ENCODE data around the gene POMGNT2.

The POMGNT2 gene

DNA sequence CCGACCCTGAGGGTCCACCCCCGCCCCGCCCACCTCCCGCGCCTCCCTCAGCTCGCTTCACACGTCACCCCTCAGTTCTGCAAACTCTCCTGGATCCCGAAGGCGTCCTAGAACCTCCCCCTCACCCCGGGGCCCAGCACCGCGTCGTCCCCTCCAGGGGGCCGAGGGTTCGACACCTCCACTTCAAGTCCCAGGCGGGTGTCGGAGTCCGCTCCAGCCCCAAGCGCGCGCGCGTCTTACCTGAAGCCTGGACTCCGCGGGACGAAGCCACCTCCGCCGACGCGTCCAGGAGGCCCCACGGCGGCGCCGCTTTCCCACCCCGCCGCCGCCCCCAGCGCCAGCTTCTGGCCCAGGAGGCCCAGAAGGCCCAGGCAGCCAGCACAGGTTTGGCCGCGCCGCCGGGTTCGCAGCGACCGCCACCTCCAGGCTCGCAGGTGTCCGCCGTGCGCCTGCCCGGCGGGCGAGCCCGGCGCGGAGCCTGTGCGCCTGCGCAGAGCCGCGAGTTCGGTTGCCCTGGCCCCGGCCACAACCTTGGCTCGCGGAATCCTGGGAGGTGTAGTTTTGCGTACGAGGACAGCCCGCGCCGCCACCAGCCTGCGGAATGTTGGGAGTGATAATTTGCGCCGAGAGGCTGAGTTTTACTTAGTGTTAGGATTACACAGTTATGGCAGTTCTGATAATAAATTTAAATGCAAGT lies at the start of gene POMGNT2:
Gene POMGNT2, minus strand, starts transcription at position 484 of the 697 bp plus-strand sequence. CDS start 24,648 bp downstream, outside the sequence.
- DNase-seq = peak; percentile 80

DNA sequence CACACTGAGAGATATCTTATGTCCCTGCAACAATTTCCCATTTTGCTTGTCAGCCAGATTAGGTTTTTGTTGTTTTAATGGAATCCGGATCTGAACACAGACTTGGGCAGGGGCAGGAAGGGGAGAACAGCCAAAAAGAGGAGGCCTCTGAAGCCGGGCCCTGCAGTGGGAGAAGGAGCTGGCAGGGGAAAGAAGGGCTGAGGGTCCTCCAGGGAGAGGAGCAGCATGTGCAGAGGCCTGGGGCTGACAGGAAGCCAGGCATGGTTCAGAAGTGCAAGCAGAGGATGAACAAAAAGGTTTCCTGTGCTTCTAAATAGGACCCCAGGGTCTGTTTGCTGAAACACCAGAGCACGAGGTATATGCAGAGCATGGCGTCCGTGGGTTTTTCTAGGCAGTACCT lies 49.1 kb upstream of the POMGNT2 start:
- DNase-seq = no peak

DNA sequence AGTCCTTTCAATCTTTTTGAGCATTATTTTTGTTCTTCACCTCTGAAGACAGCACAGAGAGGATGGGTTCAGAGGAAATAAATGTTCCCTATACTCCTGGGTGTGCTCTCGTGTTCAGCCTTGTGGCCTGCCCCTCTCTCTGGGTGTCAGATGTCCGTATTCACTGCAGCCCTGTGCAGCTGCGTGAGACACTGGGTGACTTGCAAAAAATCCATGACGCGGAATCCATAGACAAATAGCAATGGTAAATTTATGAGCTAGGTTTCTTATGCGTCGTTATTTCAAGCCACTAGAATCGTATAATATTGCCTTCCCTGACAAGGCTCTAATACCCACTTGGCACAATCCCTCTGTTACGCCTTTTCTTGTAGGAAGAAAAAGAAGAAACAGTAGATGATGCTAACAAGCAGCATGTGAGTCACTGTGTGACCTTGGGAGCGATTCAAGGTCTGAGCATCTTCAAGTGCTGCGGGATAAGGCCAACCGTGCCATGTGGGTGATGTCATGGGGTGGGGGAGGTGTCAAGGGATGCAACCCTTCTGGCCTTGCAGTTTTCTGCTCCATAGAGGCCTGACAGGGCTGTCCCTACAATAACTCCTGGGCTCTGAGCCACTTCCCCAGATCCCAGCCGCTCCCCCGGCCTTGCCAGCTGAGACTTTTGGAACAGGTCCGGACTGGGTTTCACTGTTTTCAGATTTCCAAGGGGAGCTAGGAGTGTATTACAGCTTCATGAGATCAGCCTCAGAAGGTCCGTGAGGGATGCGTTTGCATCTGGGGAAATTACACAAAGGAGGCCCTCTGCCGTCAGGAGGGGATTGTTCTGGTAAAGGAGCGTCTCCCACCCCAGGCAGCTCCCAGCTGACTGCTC lies 47.6 kb upstream of the POMGNT2 start:
- DNase-seq = no peak

DNA sequence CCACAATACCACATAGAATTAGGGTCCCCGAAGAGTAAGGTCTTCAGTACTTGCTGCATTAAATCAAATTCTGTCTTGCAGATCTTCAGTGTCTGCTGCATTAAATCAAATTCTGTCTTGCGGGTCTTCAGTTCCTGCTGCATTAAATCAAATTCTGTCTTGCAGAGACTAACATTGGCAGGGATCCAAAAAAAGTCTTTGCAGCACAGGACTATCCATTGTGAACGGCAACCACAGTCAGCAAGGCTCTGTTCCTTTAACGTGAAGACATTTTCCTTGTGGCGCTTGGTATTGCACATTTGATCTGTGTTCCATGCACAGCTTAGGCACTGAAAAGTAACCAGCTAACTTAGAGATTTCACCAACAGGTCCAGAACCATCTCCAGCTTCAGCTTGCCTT lies 46.8 kb upstream of the POMGNT2 start:
- no peak for DNase-seq

DNA sequence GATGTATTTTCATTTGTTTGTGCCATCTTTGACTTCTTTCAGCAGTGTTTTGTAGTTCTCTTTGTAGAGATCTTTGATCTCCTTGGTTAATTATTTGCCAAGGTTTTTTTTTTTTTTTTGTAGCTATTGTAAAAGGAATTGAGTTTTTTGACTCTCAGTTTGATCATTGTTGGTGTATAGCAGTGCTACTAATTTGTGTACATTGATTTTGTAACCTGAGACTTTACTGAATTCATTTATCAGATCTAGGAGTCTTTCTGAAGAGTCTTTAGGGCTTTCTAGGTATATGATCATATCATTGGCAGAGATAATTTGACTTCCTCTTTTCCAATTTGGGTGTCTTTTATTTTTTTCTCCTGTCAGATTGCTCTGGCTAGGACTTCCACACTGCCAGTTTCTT lies 42.2 kb upstream of the POMGNT2 start:
- DNase-seq = no peak

DNA sequence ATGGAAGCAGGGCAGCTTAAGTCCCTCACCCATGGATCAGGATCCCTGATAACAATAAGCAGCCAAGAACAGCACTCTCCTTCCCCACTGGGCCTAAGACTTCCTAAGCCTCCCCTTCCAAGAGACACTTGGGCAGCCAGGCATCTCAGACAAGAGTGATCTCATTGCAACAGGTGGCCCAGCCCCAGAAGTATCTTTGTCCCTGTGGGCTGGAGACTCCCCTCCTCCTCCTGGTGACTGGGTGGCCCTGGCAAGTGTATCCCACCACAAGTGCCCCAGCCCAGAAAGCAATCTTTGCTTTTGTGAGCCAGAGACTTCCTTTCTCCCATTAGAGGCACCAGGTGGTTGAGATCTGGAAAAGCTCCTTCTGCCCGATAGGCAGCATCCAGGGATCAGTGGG lies 40.7 kb upstream of the POMGNT2 start:
- DNase-seq = no peak

DNA sequence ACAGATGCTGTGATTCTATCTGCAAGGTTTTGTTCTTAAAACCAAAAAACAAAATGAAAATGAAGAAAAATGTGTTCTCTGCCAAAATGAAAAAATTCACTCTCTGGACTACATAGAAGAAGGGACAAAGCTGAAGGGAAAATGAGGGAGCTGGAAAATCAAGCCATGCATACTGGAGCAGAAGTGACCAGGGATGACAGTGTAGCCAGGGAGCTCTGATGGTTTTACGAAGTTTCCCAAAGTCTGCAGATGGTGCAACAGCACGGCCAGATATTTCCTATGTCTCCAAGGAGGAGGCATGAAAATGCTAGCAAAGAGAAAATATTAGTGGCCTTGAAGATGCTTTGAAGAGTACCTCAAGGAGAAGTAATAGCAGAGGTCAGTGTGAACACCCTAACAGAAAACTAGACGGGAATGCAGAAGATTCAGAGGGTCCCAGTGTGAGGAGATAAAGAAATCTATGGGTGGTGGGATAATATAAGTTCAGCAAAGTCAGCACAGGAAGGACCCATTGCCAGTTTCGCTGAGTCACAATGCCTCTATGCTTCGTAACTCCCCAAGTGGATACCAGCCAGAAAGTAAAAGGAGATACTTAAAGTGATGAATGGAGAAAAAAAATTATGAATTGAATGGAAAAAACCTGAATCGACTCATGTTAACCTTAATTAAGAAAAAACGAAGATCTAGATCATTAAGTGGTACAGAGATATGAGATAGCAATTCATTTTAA lies 39.0 kb upstream of the POMGNT2 start:
- DNase-seq = no peak

DNA sequence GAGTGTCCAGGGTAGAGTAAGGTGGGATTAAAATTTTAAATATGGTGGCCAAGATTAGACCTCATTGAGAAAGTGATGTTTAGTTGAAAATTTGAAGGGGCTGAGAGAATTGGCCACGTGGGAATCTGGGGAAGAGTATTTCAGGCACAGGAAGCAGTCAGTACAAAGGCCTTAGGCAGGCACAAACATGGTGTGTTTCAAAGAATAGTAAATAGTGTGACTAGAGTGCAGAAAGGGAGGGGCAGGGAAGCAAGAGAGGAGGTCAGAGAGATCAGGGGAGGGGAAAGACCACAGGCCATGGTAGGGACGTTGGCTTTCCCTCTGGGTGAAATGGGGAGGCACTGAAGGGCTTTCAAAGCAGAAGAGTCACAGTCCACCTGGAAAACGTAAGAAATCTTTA lies 36.6 kb upstream of the POMGNT2 start:
- no peak for DNase-seq

DNA sequence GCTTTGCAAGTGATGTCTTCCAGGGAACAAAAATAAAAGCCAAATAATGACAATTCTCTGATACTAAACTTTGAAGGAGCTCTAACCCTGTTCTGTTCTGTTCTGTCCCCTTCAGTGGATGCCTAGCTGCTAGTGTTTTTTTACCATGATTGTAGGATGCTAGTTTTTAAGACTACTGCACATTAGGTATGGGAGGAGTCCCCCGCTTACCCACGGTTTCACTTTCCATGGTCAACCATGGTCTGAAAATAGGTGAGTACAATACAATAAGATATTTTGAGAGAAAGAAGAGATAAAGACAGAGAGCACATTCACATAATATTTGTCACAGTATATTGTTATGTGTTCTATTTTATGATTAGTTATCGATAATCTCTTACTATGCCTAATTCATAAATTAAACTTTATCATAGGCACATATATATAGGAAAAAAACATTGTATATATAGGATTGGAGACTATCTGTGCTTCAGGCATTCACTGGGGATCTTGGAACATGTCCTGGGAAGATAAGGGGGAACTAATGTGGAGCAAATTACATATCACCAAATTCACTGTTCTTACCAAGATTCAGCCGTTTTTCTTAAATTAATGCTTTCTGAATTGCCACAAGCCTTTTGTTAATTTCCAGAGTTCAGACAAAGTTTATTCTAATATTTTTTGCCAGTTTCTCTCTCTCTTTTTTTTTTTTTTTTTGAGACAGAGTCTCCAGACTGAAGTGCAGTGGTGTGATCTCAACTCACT lies 32.8 kb upstream of the POMGNT2 start:
- DNase-seq = no peak

DNA sequence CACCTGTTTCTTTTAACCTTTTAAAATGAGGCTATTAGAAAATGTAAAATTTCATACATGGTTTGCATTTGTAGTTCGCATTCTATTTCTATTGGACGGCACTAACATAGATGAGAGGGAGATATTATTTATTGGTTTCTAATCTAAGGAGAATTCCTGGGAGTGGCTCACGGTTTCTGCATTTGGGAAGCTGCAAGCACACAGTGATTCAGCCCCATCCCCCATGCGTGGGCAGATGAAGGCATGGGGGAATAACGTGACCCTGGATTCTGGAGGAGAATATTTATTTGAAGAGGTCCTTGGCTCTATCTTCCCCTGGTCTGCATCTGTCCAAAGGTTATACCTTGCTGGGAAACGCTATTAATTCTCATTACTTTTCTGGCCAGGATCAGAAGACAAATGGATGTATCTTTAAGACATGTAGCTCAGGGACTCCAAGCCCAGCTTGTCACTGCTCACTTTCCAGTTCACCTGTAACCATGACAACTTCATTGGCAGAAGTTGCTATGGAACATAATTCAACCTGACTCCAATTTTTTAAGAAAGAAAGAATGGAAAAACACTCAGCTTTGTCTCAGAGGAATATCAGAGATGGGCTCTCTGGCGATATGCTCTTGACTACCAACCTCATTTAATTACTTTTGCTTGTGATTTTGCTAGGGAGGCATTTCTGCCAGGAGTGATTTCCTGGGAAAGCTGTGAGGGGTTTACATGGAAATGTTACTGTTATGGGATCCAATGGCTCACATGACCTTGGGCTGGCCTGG lies 27.2 kb upstream of the POMGNT2 start:
- DNase-seq = no peak

DNA sequence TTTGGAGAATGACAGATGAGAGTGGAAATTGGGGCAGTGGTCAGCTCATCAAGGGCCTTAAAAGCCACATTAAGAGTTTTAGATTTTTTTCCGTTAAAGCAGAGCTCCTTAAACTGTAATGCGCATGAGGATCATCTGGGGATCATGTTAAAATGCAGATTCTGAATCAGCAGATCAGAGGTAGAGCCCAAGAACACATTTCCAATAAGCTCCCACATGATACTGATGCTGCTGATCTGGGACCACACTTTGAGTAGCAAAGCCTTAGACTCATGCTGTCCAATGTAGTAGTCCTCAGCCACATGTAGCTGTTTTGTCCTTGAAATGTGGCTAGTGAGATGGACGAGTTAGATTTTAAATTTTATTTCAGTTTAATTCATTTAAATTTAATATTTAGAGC lies 26.3 kb upstream of the POMGNT2 start:
- no peak for DNase-seq

DNA sequence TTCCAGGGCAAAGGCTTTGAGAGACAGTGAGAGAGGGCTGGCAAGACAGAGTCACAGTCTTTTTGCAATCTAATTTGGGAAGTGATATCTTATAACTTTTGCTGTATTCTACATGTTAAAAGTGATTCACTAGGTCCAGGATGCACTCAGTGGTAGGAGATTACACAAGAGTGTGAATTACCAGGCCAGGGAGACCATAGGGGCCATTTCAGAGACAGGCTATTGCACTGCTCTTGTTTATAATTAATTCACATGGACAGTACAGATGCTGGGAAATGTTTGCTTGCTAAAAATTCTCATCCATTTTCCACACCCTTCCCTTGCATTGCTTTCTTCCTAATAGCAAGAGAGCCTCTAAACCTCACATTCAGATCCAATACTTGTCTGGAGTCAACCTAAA lies 22.6 kb upstream of the POMGNT2 start:
- DNase-seq = no peak

DNA sequence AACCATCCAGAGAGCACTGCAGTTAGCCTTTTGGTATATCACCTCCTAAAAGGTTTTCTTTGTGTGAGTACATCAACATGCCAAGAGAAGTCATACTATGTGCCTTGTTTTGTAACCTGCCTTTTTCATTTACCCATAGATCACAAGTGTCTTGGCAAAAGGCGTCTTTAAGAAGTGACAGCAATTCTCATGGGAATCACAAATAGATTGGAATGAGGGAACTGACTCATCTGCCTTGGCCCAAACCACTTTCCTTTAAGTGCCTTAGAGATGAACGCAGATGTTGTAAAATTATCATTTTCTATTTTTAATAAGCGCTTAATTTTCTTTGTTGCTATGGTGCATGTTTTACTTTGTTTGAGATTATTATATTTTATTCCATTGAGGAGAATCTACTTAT lies 20.7 kb upstream of the POMGNT2 start:
- no peak for DNase-seq

DNA sequence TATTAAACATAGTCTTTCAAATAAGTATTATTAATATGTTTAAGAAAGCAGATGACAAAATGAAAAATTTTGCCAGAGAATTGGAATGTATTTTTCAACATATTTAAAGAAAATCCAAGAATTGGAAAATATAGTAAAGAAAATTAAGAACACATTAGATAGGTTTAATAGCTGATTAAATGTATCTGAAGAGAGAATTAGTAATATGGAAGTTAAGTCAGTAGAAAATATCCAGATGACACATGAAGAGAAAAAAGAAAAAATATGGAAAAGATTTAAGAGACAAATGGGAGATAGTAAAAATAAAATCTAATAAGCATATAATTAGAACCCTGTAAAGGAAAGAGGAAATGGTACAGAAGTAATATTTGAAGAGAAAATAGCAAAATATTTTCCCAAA lies 18.0 kb upstream of the POMGNT2 start:
- no peak for DNase-seq

DNA sequence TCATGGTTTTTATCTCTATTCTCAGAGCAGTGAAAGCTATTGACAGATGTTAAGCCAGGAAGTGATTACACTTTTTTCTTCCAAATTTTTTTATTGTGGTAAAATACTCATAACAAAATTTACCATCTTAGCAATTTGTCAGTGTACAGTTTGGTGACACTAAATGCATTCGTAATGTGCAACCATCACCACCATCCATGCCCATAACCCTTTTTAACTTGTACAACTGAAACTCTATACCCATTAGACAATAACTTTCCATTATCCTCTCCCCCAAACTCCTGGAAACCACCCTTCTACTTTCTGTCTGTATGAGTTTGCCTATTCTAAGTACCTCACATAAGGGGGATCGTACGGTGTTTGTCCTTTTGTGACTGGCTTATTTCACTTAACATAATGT lies 15.1 kb upstream of the POMGNT2 start:
- no peak for DNase-seq

DNA sequence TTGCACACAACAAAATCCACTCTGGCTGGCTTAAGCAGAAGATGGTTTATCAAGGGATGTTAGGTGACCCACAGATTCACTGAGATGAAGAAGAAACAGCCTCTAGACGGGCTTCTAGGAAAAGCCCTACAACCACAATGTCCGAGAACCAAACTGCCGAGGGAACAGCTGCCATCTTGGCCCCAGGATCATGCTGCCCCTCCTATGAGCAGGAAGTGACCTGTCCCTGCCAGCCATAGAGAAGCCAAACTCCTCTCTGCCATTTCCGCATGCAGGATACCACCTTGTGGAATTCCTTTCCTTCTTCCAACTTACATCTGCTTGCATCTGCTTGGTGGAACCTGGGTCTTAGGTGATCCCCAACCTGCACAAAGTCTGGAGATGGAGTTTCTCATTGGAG lies 11.4 kb upstream of the POMGNT2 start:
- no peak for DNase-seq

DNA sequence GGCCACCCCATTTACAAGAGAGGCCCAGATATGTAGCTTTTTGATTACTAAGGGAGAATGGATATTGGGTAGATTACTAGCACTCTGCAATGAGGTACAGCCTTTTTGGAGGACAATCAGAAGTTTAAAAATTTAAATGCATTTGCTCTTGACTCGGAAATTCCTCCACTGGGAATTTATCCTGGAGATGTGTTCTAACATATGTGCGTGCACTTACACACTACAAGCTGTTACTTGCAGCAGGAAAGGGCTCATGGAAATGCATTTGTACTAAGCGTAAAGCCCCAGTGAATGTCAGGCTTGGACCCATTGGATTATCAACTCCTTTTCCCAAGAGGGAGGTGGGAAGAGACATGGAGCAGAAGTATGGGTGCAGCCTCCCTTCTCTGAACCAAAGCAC lies 7.8 kb upstream of the POMGNT2 start:
- DNase-seq = no peak

DNA sequence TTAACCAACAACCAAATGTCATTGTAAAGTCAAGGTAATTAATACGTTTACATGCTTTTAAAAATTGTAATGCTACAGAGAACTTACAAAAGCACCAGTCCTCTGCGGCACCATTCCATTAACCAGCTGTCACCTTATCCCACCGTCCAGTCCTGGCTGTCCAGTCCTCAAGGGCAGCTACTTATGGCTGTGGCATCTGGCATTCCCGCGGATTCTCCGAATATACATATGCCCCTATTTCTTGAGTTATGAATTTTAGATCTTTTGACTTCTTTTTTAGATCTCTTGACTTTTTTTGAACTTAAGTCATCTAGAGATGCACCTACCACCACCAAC lies 382 bp upstream of the POMGNT2 start:
- no peak for DNase-seq

DNA sequence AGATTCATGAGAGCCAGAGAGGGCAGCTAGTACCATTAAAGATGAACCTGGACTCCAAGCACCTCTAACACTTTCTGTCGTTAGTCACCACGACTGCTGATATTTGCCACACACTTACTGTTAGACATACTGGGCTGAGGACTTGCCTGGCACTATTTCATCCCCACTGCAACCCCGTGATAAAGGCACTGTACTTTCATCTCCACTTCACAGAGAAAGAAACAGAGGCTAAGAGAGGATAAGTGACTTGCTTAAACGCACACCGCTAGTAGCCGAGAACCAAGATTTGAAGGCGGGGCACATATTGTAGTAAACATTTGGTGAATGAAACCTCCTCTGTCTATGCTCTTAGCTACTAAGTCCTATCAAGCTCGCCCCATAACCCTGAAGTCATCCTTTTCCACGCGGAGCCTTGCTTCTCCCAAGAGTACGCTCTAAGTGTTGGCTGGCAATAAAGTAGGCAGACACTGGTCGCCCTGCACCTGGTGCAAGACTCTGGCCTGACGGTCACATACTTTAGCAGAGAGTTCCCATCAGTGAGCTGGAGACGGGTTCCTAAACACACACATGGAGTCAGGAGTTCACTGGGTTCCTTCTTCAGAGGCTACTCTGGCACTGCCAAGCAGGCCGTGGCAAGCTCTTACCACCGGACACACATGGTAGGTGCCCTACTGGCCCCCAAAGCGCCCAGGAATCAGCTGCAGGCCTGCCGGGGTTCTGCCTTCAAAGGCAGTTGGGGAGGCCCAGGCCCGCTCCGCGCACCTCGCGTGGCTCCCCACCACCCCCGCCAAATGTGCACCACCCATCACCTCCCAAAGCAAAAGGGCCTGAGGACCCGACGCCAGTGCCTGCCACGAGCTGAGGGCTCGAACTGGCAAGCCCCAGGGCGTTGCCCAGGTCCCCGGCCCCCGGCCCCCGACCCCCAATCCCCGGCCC lies 951 bp downstream of the POMGNT2 start:
- DNase-seq = no peak

DNA sequence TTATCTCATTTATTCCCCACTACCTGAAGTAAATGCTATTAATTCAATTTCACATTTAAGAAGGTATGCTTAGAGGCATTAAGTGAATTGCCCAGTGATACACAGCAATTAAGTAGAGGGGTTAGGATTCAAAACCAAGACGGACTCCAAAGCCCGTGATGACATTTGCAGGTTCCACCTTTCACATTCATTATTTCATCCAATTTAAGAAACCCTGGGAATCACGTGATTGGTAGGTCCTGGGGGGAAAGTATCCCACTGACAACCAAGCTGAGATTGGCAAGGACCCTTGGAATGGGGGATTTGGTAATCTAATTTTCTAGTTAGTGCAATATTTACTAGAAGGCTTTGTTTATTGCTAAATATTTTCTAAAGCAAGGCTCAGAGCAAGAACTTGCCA lies 1.8 kb downstream of the POMGNT2 start:
- no peak for DNase-seq

DNA sequence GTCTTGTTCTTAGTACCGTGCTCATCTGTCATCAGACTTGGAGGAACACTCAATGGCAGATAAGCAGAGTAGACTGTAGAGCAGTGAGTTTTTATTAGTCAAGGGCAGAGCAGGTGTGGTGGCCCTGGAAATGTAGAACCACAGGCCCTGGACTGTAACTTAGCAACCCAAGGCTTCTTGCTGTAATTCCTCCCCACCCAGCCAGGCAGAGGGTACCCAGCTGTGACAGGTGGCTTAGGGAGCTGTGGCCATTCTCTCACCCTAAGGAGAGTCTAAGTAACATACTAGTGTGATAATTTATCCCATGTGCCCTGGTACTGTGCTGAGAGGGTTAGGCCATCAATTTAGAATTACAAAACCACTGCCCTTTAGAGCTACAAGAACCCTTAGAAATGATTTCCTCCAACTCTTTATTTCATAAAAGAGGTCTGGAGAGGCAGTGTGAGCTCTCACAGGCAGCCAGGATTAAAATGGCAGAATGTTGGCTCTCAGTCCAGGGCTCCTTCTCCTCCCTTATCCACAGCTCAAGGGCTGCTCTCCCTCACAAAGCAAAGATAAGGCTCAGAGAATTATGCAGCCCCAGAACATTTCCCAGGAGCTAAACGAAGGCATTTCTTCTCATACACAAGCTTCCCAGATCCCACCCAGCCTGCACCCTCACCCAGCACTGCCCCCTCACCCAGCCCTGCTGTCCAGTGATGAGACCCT lies 3.0 kb downstream of the POMGNT2 start:
- no peak for DNase-seq
